ENCODE data around the gene ACTA2.

The ACTA2 gene

GRCh38 chr10:88892222-88892967, 60.2 kb downstream of the ACTA2 start:
- no peak for DNase-seq (ENCODE audit: low read depth)

DNA sequence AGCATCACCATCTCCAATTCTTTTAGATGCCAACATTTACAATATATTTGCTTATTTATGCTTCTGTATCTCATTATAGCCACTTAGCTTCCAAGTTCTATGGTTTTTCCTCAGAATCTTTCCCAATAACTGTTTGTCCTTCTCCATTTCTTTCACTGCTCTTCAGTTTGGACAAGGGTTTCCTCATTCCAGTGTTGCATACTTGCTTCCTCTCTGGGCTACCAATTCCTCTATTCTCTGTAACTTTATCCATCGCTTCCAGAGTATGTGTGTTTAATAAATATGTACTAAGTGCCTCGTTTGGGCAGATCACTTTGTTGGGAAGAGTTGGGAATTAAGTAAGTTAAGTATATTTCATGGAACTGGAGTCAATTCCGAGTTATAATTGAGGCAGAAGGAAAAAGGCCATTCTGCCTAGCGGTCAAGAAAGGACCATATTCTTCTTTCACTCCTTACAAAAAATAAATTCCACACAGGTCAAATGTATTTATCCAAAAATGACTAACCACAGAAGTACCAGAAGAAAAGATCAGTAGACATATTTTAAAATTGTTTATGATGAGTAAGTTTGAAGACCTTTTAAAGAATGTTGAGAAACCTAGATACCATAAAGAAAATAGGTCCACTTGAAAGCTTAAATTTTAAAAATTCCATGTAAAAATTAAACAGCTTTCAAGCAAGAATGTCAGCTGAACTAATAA, 61.7 kb downstream of the ACTA2 start:
- DNase-seq (ENCODE audit: low read depth): no peak

GRCh38 chr10:88889559-88890337, 62.8 kb downstream of the ACTA2 start:
- DNase-seq (ENCODE audit: low read depth): no peak

- no peak for DNase-seq (ENCODE audit: low read depth)
These were observed 63.6 kb downstream of the ACTA2 start for GRCh38 chr10:88888810-88889445.

- no peak for DNase-seq (ENCODE audit: low read depth)
These were observed 66.0 kb downstream of the ACTA2 start for GRCh38 chr10:88886557-88886956.

All from activated T-cell treated with anti-CD3 and anti-CD28 coated beads for 1 hour (primary cell).